Measurements from ENCODE around the gene EFNA1.
"Not testable (repeated sequence)": the region's sequence is repeated elsewhere in the genome, so short reads cannot be mapped to it uniquely, and the experiment has no call there.

Gene EFNA1

DNA sequence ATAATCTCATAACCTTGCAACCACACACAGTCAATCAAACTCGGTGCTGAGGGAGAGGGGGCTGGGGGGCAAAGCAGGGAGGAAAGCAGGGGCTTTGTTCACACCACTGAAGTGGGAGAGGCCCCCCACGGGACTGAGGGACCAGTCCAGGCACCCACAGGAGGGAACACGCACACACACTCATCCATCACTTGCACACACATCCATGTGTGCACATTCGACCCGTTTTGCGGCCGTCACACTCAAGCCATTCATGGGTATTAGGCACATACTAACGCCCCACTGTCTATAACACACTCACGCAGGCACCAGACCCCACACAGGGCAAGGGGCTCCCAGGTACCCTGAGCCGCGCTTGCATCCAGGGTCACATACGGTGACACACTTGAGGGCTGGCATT is 35.0 kb upstream of the EFNA1 start:
- no peak for DNase-seq

DNA sequence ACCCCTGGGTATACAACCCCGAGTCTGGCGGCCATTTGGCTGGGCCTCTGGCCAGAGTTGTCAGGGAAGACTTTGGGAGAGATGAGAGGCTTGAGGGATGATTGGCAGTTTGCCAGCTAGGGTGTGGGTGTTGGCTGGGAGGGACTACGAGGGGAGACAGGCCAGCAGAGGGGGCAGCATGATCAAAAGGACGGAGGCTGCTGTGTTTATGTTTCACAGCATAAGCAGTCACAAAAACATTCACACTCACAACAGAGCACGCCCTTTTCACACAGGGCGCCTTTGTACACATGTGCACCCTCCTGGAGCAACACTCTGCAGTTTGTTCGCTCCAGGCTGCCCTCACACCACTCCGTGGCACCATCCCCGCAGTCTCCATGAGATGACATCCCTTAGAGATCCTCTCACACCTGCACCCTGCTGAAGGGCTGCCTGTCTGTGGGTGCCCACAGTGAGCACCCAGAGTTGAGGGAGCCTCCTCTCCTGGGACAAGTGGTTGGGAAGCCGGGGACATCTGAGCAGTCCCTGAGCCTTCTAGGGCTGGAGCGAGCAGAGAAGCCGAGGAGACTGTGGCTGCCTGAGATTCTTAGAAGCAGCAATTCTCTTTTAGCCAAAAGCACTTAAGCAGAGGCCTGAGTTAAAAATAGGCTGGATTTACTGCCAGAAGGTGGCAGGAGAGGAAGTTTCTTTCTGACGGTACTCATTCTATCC is 33.6 kb upstream of the EFNA1 start:
- DNase-seq: no peak

DNA sequence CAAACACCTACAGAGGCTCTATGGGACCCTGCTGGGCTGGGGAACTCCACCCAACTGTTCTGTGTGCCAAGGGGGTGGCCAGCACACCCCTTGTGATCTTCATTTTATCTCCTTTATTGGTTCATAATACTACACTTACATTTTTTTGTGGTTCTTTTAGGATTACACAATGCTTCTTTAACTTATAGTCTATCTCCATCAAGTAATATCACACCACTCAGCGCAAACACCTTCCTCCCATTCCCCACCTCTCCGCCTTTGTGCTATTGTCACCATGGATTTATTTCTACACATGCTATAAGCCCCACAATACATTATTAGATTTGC is 33.1 kb upstream of the EFNA1 start:
- DNase-seq: no peak

DNA sequence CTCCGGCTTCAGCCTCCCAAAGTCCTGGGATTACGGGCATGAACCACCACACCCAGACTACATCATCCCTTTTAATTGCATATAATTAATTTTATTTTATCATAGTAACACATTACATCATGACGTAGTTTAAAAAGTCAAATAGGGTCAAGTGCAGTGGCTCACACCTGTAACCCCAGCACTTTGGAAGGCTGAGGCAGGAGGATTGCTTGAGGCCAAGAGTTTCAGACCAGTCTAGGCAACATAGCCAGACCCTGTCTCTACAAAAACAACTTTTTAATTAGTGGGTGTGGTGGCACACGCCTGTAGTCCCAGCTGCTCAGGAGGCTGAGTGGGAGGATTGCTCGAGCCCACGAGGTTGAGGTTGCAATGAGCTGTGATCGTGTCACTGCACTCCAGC is 28.3 kb upstream of the EFNA1 start:
- no peak for DNase-seq

DNA sequence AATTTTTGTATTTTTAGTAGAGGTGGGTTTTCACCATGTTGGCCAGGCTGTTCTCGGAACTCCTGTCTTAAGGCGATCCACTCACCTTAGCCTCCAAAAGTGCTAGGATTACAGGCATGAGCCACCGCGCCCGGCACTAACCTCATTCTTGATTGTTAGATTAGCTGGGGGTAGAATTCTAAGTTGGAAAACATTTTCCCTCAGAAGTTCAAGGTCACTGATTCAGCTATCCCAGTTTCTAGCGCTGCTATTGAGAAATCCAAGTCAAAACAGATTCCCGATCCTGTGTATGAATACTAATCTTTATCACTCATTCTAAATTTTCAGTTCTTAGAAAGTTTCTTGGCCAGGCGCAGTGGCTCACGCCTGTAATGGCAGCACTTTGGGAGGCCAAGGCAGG is 24.4 kb upstream of the EFNA1 start:
- no peak for DNase-seq

DNA sequence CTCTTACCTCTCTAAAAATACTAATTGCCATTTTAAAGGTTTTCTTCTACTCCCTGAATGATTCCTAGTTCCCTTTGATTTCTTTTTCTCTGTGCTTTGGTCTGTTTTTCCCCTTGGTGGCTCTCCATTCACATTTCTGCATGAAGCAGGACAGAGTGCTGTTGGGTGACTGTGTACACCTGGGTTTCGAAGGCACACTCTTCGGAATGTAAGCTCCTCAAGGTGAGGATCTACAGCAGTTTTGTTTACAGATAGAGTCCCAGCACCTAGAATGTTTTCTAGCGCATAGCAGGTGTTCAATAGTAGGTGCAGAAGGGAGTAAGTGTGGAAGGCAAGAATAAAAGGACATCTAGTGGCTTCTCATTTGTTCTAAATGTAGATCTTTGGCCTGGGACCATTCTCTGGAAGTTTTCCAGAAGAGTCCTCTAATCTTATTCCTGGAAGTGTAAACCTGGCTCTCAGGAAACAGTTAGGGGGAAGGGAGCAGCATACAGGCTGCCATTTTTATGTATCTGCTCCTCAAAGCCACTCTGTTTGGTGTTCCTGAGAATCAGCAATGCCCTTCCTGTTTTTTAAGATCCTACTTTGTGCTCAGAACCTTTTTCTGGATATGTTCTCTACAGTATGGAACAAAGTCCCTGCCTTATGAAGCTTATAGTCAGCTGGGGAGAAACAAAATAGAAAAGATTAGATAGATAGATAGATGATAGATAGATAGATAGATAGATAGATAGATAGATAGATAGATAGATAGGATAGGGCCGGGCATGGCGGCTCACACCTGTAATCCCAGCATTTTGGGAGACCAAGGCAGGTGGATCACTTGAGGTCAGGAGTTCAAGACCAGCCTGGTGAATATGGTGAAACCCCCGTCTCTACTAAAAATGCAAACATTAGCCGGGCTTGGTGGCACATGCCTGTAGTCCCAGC is 22.8 kb upstream of the EFNA1 start:
- DNase-seq: no peak

DNA sequence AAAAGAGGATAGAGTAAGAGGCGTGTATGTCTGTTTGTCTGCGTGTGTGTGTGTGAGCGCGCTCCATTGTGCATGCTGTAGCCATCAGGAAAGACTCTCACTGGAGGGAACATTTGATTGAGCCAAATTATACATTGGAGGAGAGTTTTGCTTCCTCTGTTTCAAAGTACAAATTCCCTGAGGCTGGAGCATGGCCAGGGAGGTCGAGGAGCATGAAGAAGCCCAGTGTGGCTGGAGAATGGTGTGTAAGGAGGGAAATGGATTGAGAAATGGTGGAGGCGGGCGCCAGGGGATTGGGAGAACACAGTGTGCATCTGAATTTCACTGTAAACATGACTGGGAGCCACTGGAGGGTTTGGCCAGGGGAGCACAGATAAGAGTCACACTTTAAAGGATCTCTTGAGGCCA is 22.1 kb upstream of the EFNA1 start:
- no peak for DNase-seq

DNA sequence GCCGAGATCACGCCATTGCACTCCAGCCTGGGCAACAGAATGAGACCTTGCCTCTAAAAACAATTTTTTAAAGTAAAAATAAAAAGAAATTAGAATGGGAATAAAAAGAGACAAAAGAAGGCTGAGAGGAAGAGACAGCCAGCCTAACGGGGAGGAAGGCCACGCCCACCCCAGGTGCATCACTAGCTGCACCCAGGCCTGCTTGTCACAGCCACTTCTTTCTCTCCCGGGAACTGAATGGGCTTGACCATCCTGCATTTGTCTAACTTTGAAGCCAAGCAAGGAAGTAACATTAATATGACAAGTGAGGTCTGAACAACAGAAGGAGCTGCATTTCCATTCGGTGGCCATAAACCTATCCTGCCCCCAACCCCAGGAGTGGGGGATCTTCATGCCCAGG is 20.8 kb upstream of the EFNA1 start:
- DNase-seq: no peak

DNA sequence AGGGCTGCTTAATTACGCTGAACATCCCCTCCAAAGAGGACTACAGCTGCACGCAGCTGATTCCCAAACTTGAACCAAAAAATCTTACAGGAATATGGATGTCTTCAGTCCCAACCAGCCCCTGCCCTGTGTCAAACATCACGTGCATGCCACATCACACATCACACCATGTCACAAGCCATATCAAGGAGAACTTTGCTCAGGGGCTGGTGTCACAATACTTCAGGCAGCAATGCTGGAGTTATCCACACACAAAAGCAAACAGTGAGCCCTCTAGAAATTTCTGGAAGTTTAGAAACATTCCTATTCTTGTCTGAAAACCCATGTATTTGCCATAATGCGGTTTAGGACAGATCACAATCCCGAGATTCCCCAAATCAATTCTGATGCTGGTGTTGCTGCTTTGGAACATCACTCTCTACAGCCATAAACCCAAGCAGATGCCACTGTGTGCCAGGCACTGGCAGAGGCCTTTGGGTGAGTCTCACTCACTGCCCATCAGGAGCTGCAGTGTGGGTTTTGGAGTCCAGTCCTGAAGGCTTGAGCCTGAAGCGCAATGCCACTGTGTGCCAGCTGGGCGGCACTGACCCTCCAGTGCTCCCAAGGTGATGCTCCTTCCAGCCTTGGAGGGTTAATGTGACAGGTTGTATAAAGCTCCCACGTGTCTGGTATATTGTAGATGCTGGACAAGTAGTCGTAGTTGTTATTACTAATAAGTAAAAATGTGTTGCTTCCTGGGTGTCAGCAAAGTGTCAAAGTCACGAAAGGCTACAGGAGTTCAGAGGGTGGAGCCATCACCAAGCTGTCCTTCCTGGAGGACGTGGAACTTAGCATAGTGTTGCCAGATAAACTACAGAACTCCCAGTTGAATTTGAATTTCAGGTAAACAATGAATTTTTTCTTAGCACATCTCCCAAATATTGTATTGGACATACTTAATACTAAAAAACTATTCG is 20.1 kb upstream of the EFNA1 start:
- DNase-seq: no peak

DNA sequence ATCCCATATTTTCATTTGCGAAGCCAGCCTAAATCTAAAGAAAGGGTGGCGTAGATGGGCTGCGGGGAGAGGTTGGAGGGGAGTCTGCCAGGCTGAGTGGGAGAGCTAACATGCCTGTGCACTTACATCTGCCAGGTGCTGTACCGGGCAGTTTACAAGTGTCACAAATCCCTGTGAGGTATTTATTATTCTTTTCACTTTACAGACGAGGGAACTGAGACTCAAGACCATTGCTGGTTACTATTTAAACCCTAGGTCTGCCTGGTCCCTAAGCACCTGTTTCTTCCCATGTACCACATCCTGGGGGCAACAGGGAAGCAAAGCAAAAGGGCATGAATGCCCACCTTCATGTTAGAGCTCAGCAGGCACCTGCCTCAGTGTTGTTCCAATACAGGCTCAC is 19.4 kb upstream of the EFNA1 start:
- DNase-seq: no peak

DNA sequence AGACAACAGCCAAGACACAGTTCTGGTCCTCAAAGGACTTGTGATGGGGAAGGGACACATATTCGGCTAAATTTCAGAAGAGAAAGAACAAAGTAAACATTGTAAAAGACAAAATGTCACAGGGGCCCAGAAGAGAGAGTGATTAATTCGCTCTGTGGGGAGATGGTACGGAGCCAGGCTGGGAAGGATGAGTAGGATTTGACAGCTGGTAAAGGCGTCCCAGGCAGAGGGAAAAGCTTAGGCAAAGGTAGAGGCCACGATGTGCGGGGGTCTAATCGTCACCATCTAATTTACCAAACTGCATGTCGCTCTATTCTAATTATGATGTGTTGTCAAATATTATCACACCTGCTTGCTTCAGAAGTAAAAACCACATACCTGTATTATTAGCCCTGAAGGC is 17.3 kb upstream of the EFNA1 start:
- DNase-seq: no peak

DNA sequence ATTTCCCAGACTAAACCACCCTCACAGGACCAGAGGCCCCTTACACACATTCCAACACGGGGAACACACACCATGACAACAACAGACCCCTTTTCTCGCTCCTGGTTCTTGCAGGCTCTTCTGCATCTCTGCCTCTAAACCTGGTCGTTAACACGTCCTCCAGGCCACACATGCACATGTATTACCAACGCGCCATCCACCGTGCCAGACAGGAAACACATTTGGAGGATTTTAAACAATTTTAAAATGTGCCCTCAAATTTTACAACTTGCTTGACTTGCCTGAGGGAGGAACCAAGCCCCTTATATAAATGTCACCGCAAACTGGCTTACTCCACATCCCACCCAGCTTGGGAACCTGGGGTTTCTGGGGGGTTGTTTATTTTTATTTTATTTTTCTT is 16.9 kb upstream of the EFNA1 start:
- DNase-seq: no peak

DNA sequence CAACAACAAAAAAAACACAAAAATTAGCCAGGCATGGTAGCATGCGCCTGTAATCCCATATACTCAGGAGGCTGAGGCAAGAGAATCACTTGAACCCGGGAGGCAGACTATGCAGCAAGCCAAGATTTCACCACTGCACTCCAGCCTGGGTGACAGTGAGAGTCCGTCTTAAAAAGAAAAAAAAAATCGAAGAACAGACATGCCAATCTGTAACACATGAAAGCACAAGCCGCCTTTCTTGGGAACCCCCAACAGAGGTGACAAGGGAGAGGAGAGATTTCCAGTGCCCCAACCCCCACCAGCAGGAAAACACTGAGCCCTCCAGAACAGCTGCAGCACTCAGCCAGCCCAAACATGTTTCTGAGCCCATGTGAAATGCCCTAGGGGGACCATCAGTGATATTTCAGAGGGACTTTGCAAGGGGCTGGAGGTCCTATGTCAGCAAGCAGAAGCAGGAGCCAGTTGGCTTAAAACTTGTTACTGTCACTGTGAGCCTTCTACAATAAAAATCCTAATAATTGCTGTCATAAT is 14.2 kb upstream of the EFNA1 start:
- DNase-seq: no peak

DNA sequence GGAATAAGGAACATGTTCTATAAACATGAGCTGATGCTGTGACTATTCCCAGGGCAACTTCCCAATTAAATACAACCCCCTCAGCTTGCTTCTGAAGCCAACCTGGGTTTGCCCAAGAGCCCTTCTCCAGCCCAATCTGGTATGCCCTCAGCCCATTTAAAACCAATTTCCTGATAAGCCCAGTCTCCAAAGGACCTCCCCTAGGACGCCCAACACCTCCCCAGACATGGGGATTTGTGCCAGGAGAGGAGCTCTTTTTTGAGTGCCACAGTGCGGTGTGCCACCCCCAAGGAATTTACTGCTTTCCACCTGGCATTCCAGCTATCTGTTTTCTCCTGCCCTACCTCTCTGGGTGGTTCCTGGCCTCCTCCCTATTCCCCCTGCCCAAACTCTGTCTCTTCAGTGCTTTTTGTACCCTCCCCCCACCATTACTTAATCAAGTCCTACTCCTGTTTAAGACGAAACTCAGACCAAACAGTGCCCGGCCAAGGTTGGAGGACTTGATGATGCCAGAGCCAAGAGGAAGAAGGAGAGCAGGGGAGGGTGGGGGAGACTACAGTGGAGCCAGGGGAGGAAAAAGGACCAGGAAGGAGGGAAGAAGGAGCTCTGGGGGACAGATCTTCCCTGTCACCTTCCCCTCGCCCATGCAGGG is 11.4 kb upstream of the EFNA1 start:
- DNase-seq: no peak

DNA sequence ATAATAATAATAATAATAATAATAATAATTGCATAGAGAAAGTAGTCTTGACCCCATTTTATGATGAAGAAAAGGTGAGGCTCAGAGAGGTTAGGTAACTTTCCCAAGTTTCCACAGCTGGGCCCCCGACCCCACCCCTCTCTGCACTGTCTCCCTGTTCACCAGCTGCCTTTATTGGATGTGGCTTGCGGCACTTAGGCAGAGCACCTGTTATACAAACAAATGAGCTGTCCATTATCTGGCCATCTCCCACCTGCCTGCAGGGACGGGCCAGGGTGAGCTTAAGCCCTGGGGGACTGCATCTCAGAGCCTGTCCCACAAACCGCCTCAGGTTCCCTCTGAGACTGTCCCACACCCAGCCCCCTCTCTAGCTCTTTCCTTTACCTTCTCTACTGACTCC is 10.1 kb upstream of the EFNA1 start:
- DNase-seq: no peak

DNA sequence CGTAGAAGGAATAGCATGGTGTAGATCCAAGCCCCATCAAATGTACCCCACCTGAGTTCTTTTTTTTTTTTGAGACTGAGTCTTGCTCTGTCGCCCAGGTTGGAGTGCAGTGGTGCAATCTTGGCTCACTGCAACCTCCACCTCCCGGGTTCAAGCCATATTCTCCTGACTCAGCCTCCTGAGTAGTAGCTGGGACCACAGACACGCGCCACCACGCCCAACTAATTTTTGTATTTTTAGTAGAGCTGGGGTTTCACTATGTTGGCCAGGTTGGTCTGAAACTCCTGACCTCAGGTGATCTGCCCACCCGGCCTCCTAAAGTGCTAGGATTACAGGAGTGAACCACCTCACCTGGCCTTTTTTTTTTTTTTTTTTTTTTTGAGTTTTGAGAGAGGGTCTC is 9.6 kb upstream of the EFNA1 start:
- DNase-seq: not testable (repeated sequence)

DNA sequence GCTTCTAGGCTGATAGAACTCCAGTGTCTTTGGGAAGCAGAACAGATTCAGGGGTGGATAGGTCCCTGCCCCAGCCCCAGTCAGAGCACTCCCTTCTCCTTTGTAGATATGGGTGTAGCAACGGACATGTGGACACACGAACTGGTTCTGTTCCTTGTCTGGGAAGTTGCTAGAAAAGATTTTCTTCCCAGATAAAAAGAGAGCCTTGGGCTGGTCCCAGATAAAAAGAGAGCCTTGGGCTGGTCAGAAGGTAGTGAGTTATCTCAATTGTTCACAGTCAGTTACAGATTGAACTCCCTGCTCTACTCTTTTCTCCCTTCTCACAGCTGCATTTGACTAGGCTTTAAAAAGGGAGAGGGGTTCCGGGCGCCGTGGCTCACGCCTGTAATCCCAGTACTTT is 7.4 kb upstream of the EFNA1 start:
- no peak for DNase-seq

DNA sequence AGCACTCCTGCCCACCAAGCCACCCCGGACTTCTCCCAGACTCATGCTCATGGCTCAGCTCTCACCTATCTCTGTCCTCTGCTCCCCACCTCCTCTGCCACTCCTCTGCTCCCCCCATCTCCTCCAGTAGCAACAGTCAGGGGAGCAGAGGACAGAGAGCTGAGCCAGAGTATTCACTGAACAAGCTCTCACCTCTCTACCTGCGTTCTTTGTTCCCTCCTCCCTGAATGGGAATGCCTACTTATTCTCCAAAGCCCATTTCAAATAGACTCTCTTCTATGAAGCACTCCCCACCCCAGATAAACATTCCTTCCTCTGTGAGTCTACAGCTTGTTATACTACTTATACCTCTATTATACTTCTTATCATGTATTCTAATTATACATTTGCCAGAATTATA is 6.4 kb upstream of the EFNA1 start:
- DNase-seq: no peak

DNA sequence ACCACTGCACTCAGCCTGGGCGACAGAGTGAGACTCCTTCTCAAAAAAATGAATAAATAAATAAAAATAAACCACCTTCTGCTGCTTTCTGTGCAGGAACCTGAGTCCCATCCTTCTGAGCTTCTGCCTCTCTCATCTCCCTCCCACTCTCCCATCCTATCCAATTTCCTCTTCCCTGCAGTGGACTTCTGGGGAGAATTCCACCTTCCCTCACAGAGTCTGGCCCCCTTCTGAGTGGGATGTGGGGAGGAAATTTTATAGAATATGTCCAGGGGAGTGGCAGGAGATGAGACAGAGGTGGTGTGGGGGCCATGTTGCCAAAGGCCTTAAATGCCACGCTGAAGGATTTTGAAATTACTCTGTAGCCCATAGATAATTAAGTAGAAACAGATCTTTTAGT is 5.4 kb upstream of the EFNA1 start:
- DNase-seq: no peak

DNA sequence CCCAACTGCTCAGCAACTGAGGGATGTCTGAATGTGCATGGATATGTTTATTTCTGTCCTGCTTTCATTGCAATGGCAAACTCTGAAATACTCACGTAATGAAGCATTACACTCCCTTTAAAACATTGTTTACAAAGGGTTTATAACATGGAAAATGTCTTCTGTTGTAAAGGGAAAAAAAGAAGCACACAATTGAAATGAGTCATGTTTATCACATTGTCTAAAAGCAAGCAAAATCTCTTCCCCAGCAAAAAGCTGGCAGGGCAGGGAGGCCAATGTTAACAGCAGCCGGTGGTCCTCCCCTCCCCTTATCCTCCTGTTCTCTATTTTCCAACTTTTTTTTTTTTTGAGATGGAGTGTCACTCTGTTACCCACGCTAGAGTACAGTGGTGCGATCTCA is 3.9 kb upstream of the EFNA1 start:
- no peak for DNase-seq

DNA sequence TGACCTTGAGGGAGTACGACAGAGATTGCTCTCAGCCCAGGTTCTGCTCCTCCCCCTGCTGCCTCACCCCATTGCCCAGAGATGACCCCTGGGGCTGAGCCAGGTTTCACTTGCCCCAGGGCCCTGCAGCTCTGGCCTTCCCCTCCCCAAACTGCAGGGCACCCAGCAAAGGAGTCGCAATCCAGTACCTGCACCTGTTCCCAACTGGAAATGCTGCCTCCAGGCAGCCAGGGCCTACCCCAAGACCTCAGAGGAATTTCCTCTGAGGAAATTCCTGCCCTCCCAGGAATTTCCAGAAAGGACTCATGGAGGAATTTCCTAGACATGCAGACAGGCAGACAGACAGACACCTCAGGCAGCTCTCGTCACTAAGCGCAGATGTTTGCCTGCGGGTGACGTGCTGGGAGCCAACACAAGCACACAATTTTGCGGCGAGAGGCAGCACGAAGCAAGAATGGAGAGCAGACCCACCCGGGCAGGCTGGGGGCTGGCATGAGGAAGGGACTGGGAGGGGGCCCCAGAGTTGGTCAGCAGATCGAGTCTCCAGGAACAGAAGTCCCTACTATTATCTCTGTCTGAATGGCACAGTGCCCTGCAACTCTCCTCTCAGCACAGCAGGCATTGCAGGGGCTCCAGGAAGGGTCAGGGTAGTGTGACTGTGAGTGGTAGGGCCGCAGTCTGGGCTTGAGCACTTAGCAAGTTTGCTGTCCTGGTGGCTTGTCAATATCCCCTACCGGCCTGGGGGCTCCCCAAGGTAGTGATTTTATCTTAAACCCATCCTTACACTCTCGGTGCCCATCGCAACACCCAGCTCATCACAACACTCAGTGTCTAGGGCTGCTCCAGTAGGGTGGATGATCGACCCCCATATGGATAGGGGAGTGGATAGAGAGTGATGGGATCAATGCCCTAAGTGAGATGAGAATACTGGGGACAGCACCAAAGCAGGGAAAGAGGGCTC is 2.9 kb upstream of the EFNA1 start:
- no peak for DNase-seq
